HL-60/S4 treated with phorbol 12-myristate 13-acetate at 8.2 ng/mL for 4 days and 3 days (cell line): ENCODE measurements around the gene PLCB2.

ENCODE experiments used
- in situ Hi-C: fragments of 300-500 bp; cut with MboI; formaldehyde crosslinking; loops from 2 replicates; pipeline ENCODE4 v1.15.0; 2022; ENCODE audit warnings: low sequenced_read_pairs

The PLCB2 gene

DNA sequence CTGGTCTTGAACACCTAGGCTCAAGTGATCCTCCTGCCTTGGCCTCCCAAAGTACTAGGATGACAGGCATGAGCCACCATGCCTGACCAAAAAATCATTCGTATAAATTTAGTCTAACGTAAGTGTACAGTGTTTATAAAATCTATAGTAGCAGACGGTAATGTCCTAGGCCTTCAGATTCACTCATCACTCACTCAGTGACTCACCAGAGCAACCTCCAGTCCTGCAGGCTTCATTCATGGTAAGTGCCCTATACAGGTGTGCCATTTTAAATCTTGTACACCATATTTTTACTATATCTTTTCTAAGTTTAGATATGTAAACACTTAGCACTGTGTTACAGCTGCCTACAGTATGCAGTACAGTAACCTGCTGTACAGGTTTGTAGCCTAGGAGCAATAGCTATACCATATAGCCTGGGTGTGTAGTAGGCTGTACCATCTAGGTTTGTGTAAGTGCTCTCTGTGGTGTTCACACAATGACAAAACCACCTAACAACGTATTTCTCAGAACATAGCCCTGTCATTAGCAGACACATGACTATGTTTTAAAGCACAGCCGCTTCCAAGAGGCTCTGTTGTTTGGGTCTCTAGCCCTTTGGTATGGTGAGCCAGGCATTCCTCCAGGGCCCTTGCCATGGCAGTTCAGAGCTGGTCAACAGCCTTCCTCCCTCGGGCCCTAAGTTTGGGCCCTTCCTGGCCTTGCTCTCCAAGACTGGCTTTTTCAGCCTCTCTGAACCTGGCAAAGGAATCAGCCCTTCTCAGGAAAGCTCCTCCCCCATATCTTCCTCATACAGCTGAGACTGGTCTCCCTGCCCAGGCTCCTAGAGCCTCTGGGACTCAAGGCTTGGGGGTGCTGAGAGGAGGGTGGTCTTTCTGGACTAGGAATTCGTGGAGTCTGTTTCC is 34.9 kb upstream of the PLCB2 start:
- in situ Hi-C loops = no loop called here

DNA sequence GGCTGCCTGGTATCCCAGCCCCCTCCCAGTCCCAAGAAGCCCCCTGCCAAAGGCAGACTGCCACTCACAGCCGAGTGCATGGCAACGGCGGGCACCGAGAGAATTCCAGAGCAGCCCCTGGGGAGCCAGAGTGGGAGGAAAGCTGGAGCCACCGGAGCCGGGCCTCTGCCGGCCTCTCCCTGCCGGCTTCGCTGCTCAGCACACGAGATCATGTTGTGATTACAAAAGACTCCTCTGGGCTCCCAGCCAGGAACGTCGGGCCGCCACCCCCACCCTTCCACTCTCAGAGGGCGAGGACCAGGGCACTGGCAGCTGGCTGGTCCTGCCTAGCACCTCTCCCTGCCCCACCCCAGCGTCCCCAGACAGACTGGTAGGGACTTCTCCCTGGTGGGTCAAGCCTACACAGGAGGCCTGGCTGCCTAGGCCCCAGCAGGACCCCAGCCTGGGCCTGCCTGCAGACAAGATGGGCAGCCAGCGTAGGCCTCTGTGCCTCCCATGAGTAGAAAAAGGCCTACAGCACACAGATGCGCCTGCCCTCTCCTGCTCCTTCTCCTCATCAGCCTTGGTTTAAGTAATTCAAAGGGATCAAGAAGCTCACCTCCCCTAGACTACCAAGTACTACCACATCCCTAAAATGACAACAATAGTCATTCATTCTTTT is 33.1 kb upstream of the PLCB2 start, which contains the start of gene CCDC9B:
CCDC9B (minus strand) TSS at position 200 of the 661 bp plus-strand sequence; CDS start at position 80, 120 bp downstream.
- in situ Hi-C loops = no loop called here

DNA sequence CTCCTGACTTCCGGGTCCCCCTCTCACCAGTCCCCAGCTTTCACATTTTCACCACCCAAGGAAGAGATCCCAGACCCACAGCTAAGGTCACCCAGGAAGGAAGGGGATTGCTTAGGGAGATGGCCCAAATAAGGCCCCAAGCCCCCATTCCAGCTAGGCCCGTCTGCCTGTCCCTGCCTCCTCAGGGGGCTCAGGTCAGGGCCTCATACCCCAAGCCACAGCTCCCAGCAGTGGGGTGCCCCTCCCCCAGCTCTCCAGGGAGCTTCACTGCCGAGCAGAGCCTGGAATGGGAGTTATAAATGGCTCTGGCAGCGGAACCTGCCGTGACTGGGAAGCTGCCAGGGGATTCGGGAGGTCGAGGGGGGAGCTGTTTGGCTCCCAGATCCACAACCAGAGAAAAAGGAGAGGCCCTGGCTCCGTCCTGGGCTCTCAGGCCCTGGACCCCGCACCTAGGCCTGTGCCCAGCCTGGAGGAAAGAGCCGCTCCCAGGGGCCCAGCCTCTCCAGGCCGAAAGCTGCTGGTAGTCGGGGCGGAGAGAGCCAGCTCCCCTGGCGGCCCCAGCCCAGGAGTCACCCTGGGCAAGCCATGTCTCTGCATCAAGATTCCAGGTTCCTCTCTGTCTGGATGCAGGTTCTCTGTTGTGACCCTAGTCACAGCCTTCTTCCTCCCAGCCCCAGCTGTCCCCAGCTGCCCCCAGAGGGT is 32.5 kb upstream of the PLCB2 start:
- in situ Hi-C loops = no loop called here

DNA sequence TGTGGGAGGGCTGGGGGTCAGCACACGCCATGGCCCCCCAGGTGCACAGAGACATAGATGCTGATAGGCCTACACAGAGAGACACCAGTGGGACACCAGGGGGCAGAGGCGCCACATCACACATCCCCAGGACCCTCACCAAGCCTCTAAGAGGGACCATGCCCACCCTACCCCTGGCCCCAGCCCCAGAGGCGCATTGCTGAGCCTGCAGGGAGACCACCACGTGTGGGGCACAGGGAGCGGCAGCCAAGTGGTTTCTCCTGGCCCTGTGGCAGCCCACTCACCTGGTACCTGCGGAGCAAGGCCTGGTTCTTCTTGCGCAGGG is 31.8 kb upstream of the PLCB2 start:
- in situ Hi-C loops = no loop called here

DNA sequence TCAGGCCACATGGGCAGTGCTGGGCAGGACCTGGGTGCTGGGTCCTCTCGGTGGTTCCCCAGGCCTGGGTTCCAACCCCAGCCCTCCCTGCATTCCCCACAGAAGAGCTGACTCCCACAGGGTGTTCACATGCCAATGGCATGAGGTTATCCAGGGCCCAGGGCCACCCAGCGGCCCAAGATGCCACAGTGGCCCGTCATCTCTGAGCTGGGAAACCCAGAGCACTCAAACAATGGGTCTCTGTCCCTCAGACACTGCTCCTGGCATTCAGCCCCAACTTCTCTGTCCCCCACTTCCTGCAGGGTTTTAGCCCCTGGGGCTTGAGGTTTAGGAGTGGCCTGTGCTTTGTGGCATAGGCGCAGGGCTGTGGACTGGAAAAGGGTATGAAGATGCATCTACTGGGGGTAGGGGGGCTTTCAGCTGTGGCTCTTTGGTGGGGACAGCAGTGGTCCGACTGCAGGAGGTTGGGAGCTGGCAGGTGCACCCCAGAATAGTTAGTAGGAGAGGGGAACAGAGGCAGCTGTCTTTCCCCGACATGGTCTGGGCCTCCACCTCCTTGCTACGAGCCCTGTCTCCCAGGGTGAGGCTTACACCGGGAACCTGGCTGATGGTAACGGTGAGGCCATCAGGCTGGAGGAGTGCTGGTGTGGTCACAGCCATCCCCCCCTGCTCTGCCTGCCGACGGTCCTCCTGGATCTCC is 31.3 kb upstream of the PLCB2 start:
- in situ Hi-C loops = no loop called here

DNA sequence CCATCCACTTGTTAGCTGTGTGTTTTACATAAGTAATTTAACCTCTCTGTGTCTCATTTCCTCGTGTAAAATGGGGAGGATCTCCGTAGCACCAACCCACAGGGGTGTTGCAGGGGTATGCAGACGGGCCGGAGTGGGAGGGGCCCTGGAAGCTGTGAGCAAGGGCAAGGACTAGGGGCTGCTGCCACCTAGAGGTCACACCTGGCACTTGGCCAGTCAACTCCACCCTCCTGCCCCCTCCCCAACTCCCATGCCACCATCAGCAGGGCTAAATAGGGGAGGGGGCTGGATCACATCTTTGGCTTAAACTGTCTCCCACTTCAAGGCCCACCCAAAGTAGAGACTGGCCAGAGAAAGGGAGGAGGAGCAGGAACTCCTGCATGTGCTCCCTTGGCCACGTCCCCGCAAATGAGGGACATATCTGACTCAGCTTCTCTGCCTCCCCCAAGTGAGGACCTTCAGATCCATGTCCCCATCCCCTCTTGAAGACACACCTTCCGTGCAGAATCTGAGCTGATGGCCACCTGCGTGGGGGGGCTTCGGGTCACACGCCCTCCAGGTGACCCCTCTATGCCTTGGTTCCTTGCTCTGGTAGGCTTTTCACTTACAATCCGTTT is 30.4 kb upstream of the PLCB2 start:
- in situ Hi-C loops = no loop called here

DNA sequence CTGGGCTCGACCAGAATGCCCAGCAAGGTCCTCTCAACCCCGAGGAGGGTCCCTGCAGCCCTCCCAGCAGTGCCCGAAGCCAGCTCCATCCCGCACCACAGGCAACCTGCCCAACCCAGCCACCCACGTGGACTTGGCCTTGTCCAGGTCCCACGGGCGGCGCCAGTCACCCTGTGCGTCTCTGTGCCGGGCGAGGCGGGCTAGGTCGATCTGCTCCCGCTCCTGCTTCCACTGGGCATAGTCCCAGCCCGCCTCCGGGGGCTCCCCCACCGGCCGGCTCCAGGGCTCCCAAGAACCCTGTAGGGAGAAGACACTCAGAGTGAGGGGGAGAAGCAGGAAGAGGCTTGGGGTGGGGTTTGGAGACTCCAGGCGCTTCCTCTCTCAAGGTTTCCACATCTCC is 29.9 kb upstream of the PLCB2 start:
- in situ Hi-C loops = no loop called here

DNA sequence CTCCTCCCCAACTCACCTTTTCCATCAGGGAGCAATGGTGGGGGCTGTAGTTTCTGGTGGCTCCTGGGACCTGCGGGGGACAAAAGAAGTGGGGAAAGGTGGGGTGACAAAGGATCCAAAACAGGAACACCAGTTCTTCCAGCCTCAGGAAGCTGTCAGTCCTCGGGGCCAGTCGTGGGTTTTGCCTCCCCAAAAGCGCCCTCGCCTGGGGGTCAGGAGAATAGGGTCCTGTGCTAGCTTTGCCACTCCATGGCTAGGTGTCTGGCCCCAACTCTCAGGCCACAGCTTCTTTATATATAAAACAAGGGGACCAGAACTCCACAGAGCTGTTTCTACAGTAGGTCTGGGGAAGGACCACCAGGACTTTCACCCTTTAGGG is 29.0 kb upstream of the PLCB2 start:
- in situ Hi-C loops = no loop called here

DNA sequence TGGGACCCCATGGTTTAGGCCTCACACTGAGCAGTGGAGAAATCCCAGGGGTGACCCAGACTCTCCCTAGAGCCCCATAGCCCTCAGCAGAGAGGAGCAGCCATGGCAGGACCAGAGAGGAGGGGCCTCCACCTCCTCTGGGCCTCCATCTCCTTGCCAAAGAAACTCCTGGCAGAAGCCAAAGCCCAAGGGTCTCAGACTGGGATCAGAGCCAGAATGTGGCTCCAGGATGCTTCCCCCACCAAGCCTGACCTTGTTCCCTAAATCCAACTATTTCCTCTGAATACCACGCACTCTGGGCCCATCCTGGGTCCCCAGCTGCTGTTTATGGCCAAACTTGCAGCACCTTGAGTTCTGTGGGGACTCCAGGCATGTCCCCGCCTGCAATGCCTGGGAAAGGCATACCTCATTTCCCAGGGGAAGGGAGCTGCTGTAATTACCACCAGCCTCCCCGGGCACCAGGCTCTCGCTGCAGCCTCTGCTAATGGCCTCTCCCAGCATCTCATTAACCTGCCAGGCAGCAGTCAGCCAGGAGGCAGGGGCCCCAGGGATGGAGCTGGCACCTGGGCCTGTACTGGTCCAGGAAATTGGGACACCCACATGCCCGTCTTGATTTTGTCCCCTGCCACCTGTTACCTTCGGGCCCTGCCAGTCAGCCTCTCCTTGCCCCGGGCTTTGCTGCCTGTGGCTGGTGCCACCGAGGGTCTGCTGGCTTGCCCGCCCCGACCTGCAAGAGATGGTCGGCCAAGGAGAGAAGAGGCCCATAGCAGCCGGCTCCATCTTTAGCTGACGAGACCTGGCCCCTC is 28.4 kb upstream of the PLCB2 start:
- in situ Hi-C loops = no loop called here

DNA sequence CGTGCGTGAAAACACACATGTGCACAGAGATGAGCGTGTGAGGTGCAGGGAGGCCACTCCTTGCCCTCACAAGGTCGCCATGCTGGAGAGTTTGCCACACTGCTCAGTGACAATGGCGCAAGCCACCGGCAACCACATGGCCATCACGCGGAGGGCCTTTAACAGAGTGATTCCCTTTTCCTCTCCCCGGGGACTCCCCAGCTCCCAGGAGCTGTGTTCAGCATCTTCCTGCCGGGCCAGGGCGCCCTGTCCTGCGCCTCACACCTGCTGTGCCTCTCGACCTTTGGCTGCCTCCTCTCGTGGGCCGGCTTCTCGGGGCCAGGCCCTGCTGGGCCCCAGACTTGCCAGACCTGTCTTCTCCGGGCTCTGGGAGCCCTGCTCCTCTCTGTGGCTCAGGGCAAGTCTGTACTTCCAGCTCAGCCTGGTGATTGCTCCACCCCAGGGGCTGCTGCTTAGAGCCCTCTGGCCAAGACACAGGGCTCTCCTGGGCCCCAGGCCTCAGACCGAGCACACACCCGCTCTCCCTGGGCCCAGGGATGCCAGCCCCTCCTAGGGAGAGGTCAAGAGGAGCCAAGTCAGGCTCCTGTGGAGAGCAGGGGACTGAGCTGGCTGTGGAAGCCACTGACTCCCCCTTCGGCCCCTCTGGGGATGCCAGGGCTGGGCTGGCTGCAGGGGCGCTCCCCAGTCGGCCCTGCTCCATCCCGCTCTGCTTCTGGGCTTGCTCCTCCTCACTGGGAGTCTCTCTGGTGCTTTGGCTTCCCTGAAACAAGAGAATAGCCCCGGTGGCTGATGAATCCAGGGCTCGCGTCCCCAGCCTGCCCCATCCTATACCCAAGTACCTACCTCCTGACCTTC is 27.4 kb upstream of the PLCB2 start:
- in situ Hi-C loops = no loop called here

DNA sequence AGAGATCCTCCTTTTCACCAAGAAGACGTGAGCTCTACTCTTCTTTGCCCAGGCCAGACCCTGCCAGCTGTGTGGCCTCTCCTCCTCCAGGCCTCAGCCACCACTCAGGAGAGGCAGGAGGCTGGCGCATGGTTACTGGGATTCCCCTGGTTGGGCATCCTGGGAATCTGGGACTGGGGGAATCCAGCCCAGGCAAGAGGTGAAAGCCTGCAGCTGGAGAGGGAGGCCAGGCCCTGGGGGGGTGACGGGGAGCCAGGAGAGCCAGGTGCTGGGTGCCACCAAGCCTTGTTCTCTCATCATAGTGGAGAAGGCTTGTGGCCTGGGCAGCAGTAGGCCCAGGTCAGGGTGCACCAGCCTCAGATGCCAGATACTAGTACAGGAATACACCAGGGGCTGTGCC is 26.8 kb upstream of the PLCB2 start:
- in situ Hi-C loops = no loop called here

DNA sequence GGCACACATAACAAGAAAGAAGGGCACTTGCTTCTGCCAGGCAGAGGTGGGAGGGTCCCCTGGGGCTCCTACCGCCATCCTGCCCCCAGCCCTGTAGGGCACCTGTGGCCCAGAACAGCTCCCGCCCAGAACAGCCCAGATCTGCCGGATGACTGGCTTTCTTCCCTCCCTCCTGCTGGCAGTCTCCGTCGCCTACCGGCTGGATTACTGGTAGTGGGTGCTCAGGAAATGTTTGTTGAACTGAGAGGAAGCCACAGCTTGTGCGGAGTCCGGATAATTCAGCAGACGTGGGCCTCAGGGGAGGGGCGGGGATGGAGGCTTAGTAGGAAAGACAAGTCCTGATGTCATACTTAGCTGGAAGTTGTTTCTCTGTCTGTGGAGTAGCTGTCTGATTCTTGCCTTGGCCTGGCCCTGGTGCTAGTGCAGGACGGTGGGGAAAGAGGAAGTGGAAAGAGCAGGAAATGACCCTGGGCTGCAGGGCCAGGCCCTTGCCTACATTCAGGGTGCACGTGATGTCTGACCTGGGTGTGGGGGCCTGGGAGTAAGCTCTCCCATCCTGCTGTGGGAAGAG is 26.3 kb upstream of the PLCB2 start:
- in situ Hi-C loops = no loop called here

DNA sequence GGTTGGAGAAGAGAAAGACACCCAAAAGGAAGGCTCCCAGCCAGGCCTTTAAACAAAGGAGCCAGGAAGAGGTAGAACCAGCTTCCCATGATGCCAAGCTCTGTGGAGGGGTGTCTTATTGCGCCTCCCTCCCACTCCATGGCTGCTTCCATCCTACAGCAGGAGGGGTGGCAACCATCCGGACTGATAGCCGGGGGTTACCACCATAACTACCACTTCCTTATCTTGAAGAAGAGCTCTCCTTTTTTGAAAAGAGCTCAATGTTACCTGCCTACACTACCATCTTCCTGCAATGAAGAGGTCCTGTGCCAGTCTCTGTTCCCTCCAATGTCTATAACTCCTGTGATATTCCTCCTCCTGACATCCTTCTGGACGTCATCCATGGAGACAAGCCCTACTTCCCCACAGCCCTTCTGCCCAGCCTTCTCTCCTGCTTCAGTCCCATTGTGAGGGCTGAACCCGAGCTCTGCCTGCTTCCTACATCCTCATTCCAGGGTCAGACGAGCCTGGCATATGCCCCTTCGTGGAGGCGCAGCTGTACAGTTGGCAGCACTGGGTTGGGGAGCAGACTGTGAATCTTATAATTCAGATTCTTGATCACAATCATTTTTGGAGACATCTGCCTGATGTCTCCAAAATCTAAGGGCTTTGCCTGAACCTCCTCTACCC is 24.5 kb upstream of the PLCB2 start:
- in situ Hi-C loops = no loop called here

DNA sequence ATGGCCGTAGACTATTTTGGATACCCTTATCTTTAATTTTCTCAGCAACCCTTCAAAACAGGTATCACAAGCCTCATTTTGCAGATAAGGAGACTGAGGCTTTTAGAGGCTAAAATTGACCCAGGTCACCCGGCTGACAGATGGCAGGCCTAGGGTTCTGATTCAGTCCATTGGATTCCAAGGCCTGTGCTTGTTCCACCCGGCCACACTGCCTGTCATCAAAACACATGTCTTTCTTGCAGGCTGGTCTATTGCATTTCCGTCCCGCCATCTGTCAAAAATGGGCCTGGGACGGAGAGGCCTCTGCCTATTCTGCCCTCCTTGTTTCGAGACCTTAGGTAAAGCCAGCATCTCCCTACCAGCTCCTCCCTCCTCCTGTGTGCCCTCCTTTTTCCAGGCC is 23.9 kb upstream of the PLCB2 start:
- in situ Hi-C loops = no loop called here

DNA sequence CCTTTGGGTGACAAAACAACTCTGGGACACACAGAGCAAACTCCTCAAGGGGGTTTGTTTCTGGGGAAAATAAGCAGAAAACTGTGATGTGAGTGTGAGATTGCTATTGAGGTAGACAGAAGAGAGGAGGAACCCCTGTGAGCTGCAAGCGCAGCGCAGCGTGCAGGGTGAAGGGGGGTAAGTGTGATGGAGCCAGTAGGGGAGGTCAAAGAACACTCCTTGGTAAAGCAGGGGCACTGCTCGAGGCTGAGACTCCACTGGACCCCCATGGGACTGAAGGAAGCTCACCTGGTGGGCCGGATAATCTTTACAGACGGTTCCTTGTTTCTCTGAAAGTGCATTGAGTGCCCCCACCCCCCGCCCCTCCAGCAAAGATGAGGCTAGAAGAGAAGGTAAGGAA is 23.3 kb upstream of the PLCB2 start:
- in situ Hi-C loops = no loop called here

DNA sequence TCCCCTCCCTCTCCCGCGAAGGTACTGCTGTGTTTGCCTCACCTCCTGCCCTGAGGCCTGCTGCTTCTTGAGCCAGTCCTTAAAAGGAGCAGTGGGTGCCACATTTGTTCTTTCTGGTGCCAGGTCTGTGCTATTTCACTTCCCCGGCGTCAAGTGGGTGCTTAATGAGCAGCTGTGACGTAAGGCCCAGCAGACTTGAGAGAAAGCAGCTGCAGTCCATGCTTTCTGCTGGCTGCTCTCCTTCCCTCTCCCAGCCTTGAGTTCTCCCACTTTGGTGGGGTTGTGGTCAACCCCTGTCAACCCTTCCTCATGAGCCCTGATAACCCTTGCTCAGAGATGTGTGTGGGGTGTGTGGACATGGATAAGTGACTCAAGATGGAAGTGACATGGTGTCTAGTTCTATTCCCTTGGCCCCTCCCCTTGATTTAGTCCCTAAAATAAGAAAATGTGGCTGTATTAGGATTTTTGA is 22.7 kb upstream of the PLCB2 start:
- in situ Hi-C loops = no loop called here

DNA sequence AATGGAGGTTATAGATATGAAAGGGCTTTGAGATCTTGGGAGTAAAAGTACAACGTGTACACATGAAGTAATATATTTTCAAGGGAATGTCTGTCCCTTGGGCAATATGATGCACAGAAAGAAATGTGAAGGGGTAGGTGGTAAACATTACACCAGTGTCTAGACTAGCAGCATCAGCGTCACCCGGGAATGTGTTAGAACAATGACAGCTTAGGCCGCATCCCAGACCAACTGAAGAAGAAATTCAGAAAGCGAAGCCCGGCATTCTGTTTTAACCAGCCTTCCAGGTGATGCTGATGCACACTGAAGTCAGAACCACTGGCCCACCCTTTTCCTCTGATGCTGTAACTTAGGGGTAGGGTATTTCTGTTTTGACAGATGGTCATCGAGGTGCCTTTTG is 22.1 kb upstream of the PLCB2 start:
- in situ Hi-C loops = no loop called here

DNA sequence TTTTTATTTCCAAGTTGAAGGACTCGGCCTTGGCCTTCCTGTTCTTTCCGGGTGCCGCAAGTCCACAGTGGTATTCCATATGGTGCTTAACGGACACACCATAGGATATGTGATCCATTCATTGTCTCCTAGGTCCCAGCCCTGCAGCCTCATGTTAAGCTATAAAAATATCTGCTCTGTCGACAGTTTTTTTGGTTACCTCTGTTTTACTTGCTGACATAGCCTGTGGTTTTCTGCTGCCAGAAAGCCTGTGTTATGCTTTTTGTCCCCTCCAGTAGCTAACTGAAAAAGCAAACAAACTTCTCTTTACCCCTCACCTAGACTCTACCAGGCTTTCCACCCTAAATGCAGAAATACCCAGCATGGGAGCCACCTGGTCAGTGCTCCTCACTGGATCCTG is 21.0 kb upstream of the PLCB2 start:
- in situ Hi-C loops = no loop called here
